Upper lobe of left lung (tissue), 6 donors: Measurements from ENCODE around the gene CNTNAP2. TPM values are rescaled to one million over a fixed set of nuclear protein-coding genes. Genes with fewer than 3 reads are reported as not detected.

ENCODE experiments used
- ATAC-seq, 2 donors: fragments of 200-7000 bp; cut with Tn5 transposase; one replicate each; pipeline ENCODE4 v1.9.1; 2022; ENCODE audit warnings: mild to moderate bottlenecking in 2 of 2, moderate library complexity in 2 of 2; ENCODE audit not compliant: low FRiP score in 2 of 2
- DNase-seq, 2 donors: peaks; one replicate each; pipeline ENCODE4 v3.0.0-alpha.2; 2019 to 2020
- H3K27ac ChIP-seq, 4 donors: fragments of 200-600 bp; sonication (generic); one replicate each; pipeline ENCODE4 v1.5.1; 2016 to 2019
- H3K27me3 ChIP-seq, 4 donors: fragments of 200-600 bp; sonication (generic); one replicate each; pipeline ENCODE4 v1.5.1; 2017 to 2019
- H3K36me3 ChIP-seq, 4 donors: fragments of 200-600 bp; sonication (generic); one replicate each; pipeline ENCODE4 v1.5.1; 2016 to 2019
- H3K4me1 ChIP-seq, 4 donors: fragments of 200-600 bp; sonication (generic); one replicate each; pipeline ENCODE4 v1.5.1; 2018 to 2019
- H3K4me3 ChIP-seq, 4 donors: fragments of 200-600 bp; sonication (generic); one replicate each; pipeline ENCODE4 v1.5.1; 2017 to 2019; ENCODE audit warnings: mild to moderate bottlenecking in 2 of 4, moderate library complexity in 1 of 4
- H3K9me3 ChIP-seq, 4 donors: fragments of 200-600 bp; sonication (generic); one replicate each; pipeline ENCODE4 v1.5.1; 2018 to 2019
- CTCF ChIP-seq, 6 experiments: fragments of 450-650 bp in 4 of 6; fragments of 200-600 bp in 2 of 6; sonication (generic) in 2 of 6; IDR thresholded peaks; one replicate each; pipeline ENCODE4 v1.5.1; 2016 to 2019; ENCODE audit warnings: antibody characterized with exemption in 6 of 6
- EP300 ChIP-seq, 4 donors: sonication (generic); formaldehyde crosslinking; IDR thresholded peaks; one replicate each; pipeline ENCODE4 v1.5.1; 2017; ENCODE audit warnings: antibody characterized with exemption in 4 of 4, control low read depth in 2 of 4
- POLR2A ChIP-seq, 4 donors: fragments of 450-650 bp; IDR thresholded peaks; one replicate each; pipeline ENCODE4 v1.5.1; 2016 to 2017; ENCODE audit warnings: antibody characterized with exemption in 4 of 4, mild to moderate bottlenecking in 2 of 4
- POLR2AphosphoS5 ChIP-seq, 2 donors: sonication (generic); formaldehyde crosslinking; IDR thresholded peaks; one replicate each; pipeline ENCODE4 v1.5.1; 2017; ENCODE audit warnings: antibody characterized with exemption in 2 of 2
- WGBS, 2 donors: methylation state at CpG; one replicate each; pipeline ENCODE4 v1.1.5; 2017 to 2018; 5-methylcytosine and 5-hydroxymethylcytosine counted together
- total RNA-seq, 6 donors: library from RNA; depleted of rRNA in 4 of 6; stranded (reverse); fragments of >200 nt in 4 of 6; gene quantifications; one replicate each; pipeline versions ENCODE4 v1.1.0 to v1.2.1, GENCODE V29; 2016 to 2021
- donor health status: DM: no; HTN: no; CAD: no; lungs with moderate emphysema.
- donor health status: DM: no; HTN: yes; CAD: no; lungs with severe emphysema.

Gene CNTNAP2
- total RNA-seq, 6 donors from 2014 or later = 0.06 to 1.0 (median 0.37) TPM

- H3K27me3 ChIP-seq = no peaks in the 10 kb centered on the region
- no peaks in the 10 kb centered on the region for H3K9me3 ChIP-seq
- H3K4me1 ChIP-seq = no peaks in the 10 kb centered on the region
- no peak for ATAC-seq
- TF ChIP-seq POLR2AphosphoS5 (IDR thresholded peaks at IDR 0.05) = no peak
- no peak for TF ChIP-seq CTCF (IDR thresholded peaks at IDR 0.05)
- no peak for TF ChIP-seq EP300 (IDR thresholded peaks at IDR 0.05)
- no peak for TF ChIP-seq POLR2A (IDR thresholded peaks at IDR 0.05)
- H3K27ac ChIP-seq = no peak overlapping the region
- no peak for DNase-seq
- WGBS, 2 donors = 80 to 89% methylated on average over 2 of the region's 2 CpGs
- no peaks in the 10 kb centered on the region for H3K36me3 ChIP-seq
- no peak overlapping the region for H3K4me3 ChIP-seq
Measured at GRCh38 chr7:148079206-148080080, 1962.8 kb downstream of the CNTNAP2 start.

GRCh38 chr7:148083448-148083847, 1966.8 kb downstream of the CNTNAP2 start:
- H3K36me3 ChIP-seq = no peaks in the 10 kb centered on the region
- H3K4me3 ChIP-seq = no peak overlapping the region
- 17 to 29% methylated on average over 1 of the region's 1 CpG for WGBS, 2 donors
- ATAC-seq = no peak
- H3K27me3 ChIP-seq = no peaks in the 10 kb centered on the region
- no peaks in the 10 kb centered on the region for H3K4me1 ChIP-seq
- TF ChIP-seq CTCF (IDR thresholded peaks at IDR 0.05) (no peak), POLR2AphosphoS5 (IDR thresholded peaks at IDR 0.05) (no peak), POLR2A (IDR thresholded peaks at IDR 0.05) (no peak), EP300 (IDR thresholded peaks at IDR 0.05) (no peak)
- H3K9me3 ChIP-seq = no peaks in the 10 kb centered on the region
- no peak overlapping the region for H3K27ac ChIP-seq
- DNase-seq = no peak

- peak in 1 of 2 donors; percentile 47 for ATAC-seq
- H3K36me3 ChIP-seq = no peaks in the 10 kb centered on the region
- no peaks in the 10 kb centered on the region for H3K4me1 ChIP-seq
- peak in 1 of 2 donors; percentile 25 for DNase-seq
- TF ChIP-seq CTCF (IDR thresholded peaks at IDR 0.05) = peak in 5 of 6 experiments; percentile 27 to 44 (median 36)
- TF ChIP-seq POLR2A (IDR thresholded peaks at IDR 0.05) = no peak
- TF ChIP-seq EP300 (IDR thresholded peaks at IDR 0.05) = no peak
- no peaks in the 10 kb centered on the region for H3K9me3 ChIP-seq
- no peak overlapping the region for H3K27ac ChIP-seq
- H3K4me3 ChIP-seq = no peak overlapping the region
- WGBS, 2 donors = 1 to 13% methylated on average over 3 of the region's 3 CpGs
- no peaks in the 10 kb centered on the region for H3K27me3 ChIP-seq
Measured at GRCh38 chr7:148084138-148084537, 1967.5 kb downstream of the CNTNAP2 start.

- ATAC-seq (no peak), DNase-seq (no peak)
- H3K27ac ChIP-seq = no peak overlapping the region
- H3K27me3 ChIP-seq = no peaks in the 10 kb centered on the region
- no peaks in the 10 kb centered on the region for H3K4me1 ChIP-seq
- no peak for TF ChIP-seq POLR2A (IDR thresholded peaks at IDR 0.05)
- TF ChIP-seq POLR2AphosphoS5 (IDR thresholded peaks at IDR 0.05) = no peak
- TF ChIP-seq EP300 (IDR thresholded peaks at IDR 0.05) = no peak
- TF ChIP-seq CTCF (IDR thresholded peaks at IDR 0.05) = no peak
- no peaks in the 10 kb centered on the region for H3K9me3 ChIP-seq
- no peaks in the 10 kb centered on the region for H3K36me3 ChIP-seq
- no peak overlapping the region for H3K4me3 ChIP-seq
- 55 to 63% methylated on average over 4 of the region's 4 CpGs for WGBS, 2 donors
Measured at GRCh38 chr7:148091882-148092281, 1975.3 kb downstream of the CNTNAP2 start.
